Endometrial microvascular endothelial cells (primary cell): ENCODE data around the gene MACROD2. TPM values are rescaled to one million over a fixed set of nuclear protein-coding genes. Genes with fewer than 3 reads are reported as not detected.

Experiments used
- in situ Hi-C: cut with HindIII; loops from 2 replicates; pipeline ENCODE4 v1.10.0; 2017; ENCODE audit warnings: low sequenced_read_pairs, low pct_unique_long_range_greater_than_20kb; ENCODE audit errors: inconsistent ontology term
- total RNA-seq: library from RNA; depleted of rRNA; stranded (reverse); fragments of >200 nt; gene quantifications from one replicate; pipeline ENCODE4 v1.2.3, GENCODE V29; 2015; ENCODE audit errors: inconsistent ontology term

The MACROD2 gene
- total RNA-seq, 1 donor from 2014 or later = not detected

- in situ Hi-C loops = no loop called here
Measured at GRCh38 chr20:14879020-14879697, 883.8 kb downstream of the MACROD2 start.

GRCh38 chr20:14879839-14880238, 884.5 kb downstream of the MACROD2 start:
- in situ Hi-C loops = no loop called here

GRCh38 chr20:14881518-14881917, 886.2 kb downstream of the MACROD2 start:
- in situ Hi-C loops = no loop called here

- in situ Hi-C loops = no loop called here
Measured at GRCh38 chr20:14882157-14882556, 886.8 kb downstream of the MACROD2 start.

- in situ Hi-C loops = no loop called here
Measured at GRCh38 chr20:14882846-14883245, 887.5 kb downstream of the MACROD2 start.

- in situ Hi-C loops = no loop called here
Measured at GRCh38 chr20:14883324-14883723, 888.0 kb downstream of the MACROD2 start.

- in situ Hi-C loops = no loop called here
Measured at GRCh38 chr20:14885661-14886060, 890.3 kb downstream of the MACROD2 start.

GRCh38 chr20:14888134-14888533, 892.8 kb downstream of the MACROD2 start:
- in situ Hi-C loops = no loop called here

- in situ Hi-C loops = no loop called here
Measured at GRCh38 chr20:14889496-14890255, 894.4 kb downstream of the MACROD2 start.

- in situ Hi-C loops = no loop called here
Measured at GRCh38 chr20:14890713-14891112, 895.4 kb downstream of the MACROD2 start.

- in situ Hi-C loops = no loop called here
Measured at GRCh38 chr20:14892782-14893181, 897.5 kb downstream of the MACROD2 start.

GRCh38 chr20:14896569-14896968, 901.3 kb downstream of the MACROD2 start:
- in situ Hi-C loops = no loop called here

- in situ Hi-C loops = no loop called here
Measured at GRCh38 chr20:14897608-14898007, 902.3 kb downstream of the MACROD2 start.

GRCh38 chr20:14902432-14903089, 907.2 kb downstream of the MACROD2 start:
- in situ Hi-C loops = no loop called here

GRCh38 chr20:14906908-14907434, 911.7 kb downstream of the MACROD2 start:
- in situ Hi-C loops = no loop called here

GRCh38 chr20:14910126-14910525, 914.8 kb downstream of the MACROD2 start:
- in situ Hi-C loops = no loop called here

- in situ Hi-C loops = no loop called here
Measured at GRCh38 chr20:14913896-14914620, 918.7 kb downstream of the MACROD2 start.

- in situ Hi-C loops = no loop called here
Measured at GRCh38 chr20:14914633-14915032, 919.3 kb downstream of the MACROD2 start.

- in situ Hi-C loops = no loop called here
Measured at GRCh38 chr20:14915356-14915755, 920.0 kb downstream of the MACROD2 start.
